Stimulated activated CD4-positive, alpha-beta T cell treated with anti-CD3 and anti-CD28 coated beads, Interleukin-4, amount 100 ng/mL, for 1 hour (primary cell): Measurements from ENCODE around the gene GMDS.

Experiments used
- DNase-seq: peaks from one replicate; pipeline ENCODE4 v3.0.0-alpha.2; 2020

Gene GMDS

GRCh38 chr6:1663511-1663910, 581.9 kb downstream of the GMDS start:
- DNase-seq: no peak

- no peak for DNase-seq
Observed at GRCh38 chr6:1662534-1662933, 582.9 kb downstream of the GMDS start.

- no peak for DNase-seq
Observed at GRCh38 chr6:1659816-1660215, 585.6 kb downstream of the GMDS start.

- no peak for DNase-seq
Observed at GRCh38 chr6:1658212-1659005, 587.0 kb downstream of the GMDS start.

GRCh38 chr6:1657771-1658165, 587.6 kb downstream of the GMDS start:
- no peak for DNase-seq

GRCh38 chr6:1657116-1657770, 588.2 kb downstream of the GMDS start:
- DNase-seq: no peak

GRCh38 chr6:1654054-1654453, 591.4 kb downstream of the GMDS start:
- no peak for DNase-seq

- no peak for DNase-seq
Observed at GRCh38 chr6:1652842-1653241, 592.6 kb downstream of the GMDS start.

- no peak for DNase-seq
Observed at GRCh38 chr6:1651362-1651761, 594.0 kb downstream of the GMDS start.

- no peak for DNase-seq
Observed at GRCh38 chr6:1645466-1646185, 599.8 kb downstream of the GMDS start.

- DNase-seq: no peak
Observed at GRCh38 chr6:1644516-1645060, 600.8 kb downstream of the GMDS start.

GRCh38 chr6:1643830-1644445, 601.5 kb downstream of the GMDS start:
- no peak for DNase-seq

- no peak for DNase-seq
Observed at GRCh38 chr6:1643111-1643510, 602.3 kb downstream of the GMDS start.

- no peak for DNase-seq
Observed at GRCh38 chr6:1641343-1641885, 604.0 kb downstream of the GMDS start.

GRCh38 chr6:1640476-1640875, 604.9 kb downstream of the GMDS start:
- no peak for DNase-seq

GRCh38 chr6:1639430-1639829, 606.0 kb downstream of the GMDS start:
- DNase-seq: no peak

- DNase-seq: no peak
Observed at GRCh38 chr6:1636971-1637871, 608.2 kb downstream of the GMDS start.

GRCh38 chr6:1636272-1636825, 609.1 kb downstream of the GMDS start:
- no peak for DNase-seq

- DNase-seq: no peak
Observed at GRCh38 chr6:1635305-1636010, 609.9 kb downstream of the GMDS start.

- no peak for DNase-seq
Observed at GRCh38 chr6:1634081-1634480, 611.3 kb downstream of the GMDS start.
